Sigmoid colon (tissue), 7 donors: ENCODE measurements around the gene MAP2. TPM values are rescaled to one million over a fixed set of nuclear protein-coding genes. Genes with fewer than 3 reads are reported as not detected.

Experiments used
- DNase-seq: peaks from one replicate; pipeline ENCODE4 v3.0.0-alpha.2; 2019
- H3K27ac ChIP-seq, 4 donors: fragments of 200-600 bp; sonication (generic); one replicate each; pipeline ENCODE4 v1.5.1; 2016 to 2019; ENCODE audit warnings: mild to moderate bottlenecking in 1 of 4
- H3K27me3 ChIP-seq, 3 donors: fragments of 200-600 bp; sonication (generic); one replicate each; pipeline ENCODE4 v1.5.1; 2019; ENCODE audit warnings: mild to moderate bottlenecking in 1 of 3
- H3K36me3 ChIP-seq, 4 donors: fragments of 200-600 bp; sonication (generic); one replicate each; pipeline ENCODE4 v1.5.1; 2016 to 2019
- H3K4me1 ChIP-seq, 4 donors: fragments of 200-600 bp; sonication (generic); one replicate each; pipeline ENCODE4 v1.5.1; 2017 to 2019
- H3K4me3 ChIP-seq, 4 donors: fragments of 200-600 bp; sonication (generic); one replicate each; pipeline ENCODE4 v1.5.1; 2017 to 2019; ENCODE audit warnings: mild to moderate bottlenecking in 2 of 4, moderate library complexity in 1 of 4
- H3K9me3 ChIP-seq, 4 donors: fragments of 200-600 bp in 3 of 4; sonication (generic) in 3 of 4; one replicate each; pipeline versions ENCODE4 v1.5.1 to v1.6.1; 2013 to 2019
- CTCF ChIP-seq, 4 experiments: fragments of 450-650 bp in 3 of 4; fragments of 200-600 bp in 1 of 4; IDR thresholded peaks; one replicate each; pipeline ENCODE4 v1.5.1; 2016 to 2019; ENCODE audit warnings: antibody characterized with exemption in 4 of 4, mild to moderate bottlenecking in 3 of 4, moderate library complexity in 2 of 4
- EP300 ChIP-seq, 4 donors: sonication (generic); formaldehyde crosslinking; IDR thresholded peaks; one replicate each; pipeline ENCODE4 v1.6.1; 2017; ENCODE audit warnings: antibody characterized with exemption in 4 of 4
- POLR2A ChIP-seq, 2 donors: fragments of 450-650 bp; IDR thresholded peaks; one replicate each; pipeline ENCODE4 v1.6.1; 2016; ENCODE audit warnings: antibody characterized with exemption in 2 of 2, mild to moderate bottlenecking in 2 of 2, moderate library complexity in 2 of 2
- POLR2AphosphoS5 ChIP-seq, 4 donors: sonication (generic); formaldehyde crosslinking; IDR thresholded peaks; one replicate each; pipeline ENCODE4 v1.6.1; 2017; ENCODE audit warnings: antibody characterized with exemption in 4 of 4
- WGBS, 2 donors: extraction: QIAGEN DNeasy Blood & Tissue Kit; methylation state at CpG; one replicate each; pipeline ENCODE4 v1.1.7; 2013; 5-methylcytosine and 5-hydroxymethylcytosine counted together
- intact Hi-C: fragments of 100-400 bp; cut with DNase I; formaldehyde crosslinking; loops from one replicate; pipeline ENCODE4 v1.15.1; 2023
- polyA plus RNA-seq, 3 donors: library from polyadenylated mRNA; stranded (reverse); fragments of 200-250 nt; gene quantifications; one replicate each; pipeline ENCODE4 v1.2.3, GENCODE V29; 2013
- total RNA-seq, 4 donors: library from RNA; depleted of rRNA; stranded (reverse); fragments of >200 nt; gene quantifications; one replicate each; pipeline ENCODE4 v1.1.0, GENCODE V29; 2016
- donor health status: healthy with polysubstance abuse.
- donor health status: Bipolar disorder and iron deficiency.
- donor health status: healthy.

MAP2 gene
- total and polyA plus RNA-seq, 7 donors, result 0.46 to 21.8 (median 8.4) TPM

GRCh38 chr2:209600341-209601171 lies 176.7 kb downstream of the MAP2 start:
- no peaks in the 10 kb centered on the region for H3K27me3 ChIP-seq
- WGBS, 2 donors, result 74 to 75% methylated on average over 5 of the region's 5 CpGs
- H3K4me1 ChIP-seq, result no peaks in the 10 kb centered on the region
- DNase-seq, result no peak
- intact Hi-C loops, result no loop called here
- no peak overlapping the region for H3K4me3 ChIP-seq
- TF ChIP-seq CTCF (IDR thresholded peaks at IDR 0.05), result no peak
- no peak for TF ChIP-seq POLR2AphosphoS5 (IDR thresholded peaks at IDR 0.05)
- no peak for TF ChIP-seq POLR2A (IDR thresholded peaks at IDR 0.05)
- TF ChIP-seq EP300 (IDR thresholded peaks at IDR 0.05), result no peak
- H3K9me3 ChIP-seq, result no peaks in the 10 kb centered on the region
- no peaks in the 10 kb centered on the region for H3K36me3 ChIP-seq
- no peak overlapping the region for H3K27ac ChIP-seq

- 78 to 93% methylated on average over 1 of the region's 1 CpG for WGBS, 2 donors
- Histone ChIP-seq H3K4me1 (no peaks in the 10 kb centered on the region), H3K9me3 (no peaks in the 10 kb centered on the region), H3K36me3 (no peaks in the 10 kb centered on the region), H3K27ac (no peak overlapping the region), H3K4me3 (no peak overlapping the region), H3K27me3 (no peaks in the 10 kb centered on the region)
- TF ChIP-seq POLR2A (IDR thresholded peaks at IDR 0.05) (no peak), EP300 (IDR thresholded peaks at IDR 0.05) (no peak), POLR2AphosphoS5 (IDR thresholded peaks at IDR 0.05) (no peak), CTCF (IDR thresholded peaks at IDR 0.05) (no peak)
- DNase-seq, result no peak
- intact Hi-C loops, result no loop called here
These were observed 177.7 kb downstream of the MAP2 start for GRCh38 chr2:209601497-209601896.

- Histone ChIP-seq H3K9me3 (no peaks in the 10 kb centered on the region), H3K36me3 (no peaks in the 10 kb centered on the region), H3K27me3 (no peaks in the 10 kb centered on the region), H3K27ac (no peak overlapping the region), H3K4me1 (no peaks in the 10 kb centered on the region), H3K4me3 (no peak overlapping the region)
- DNase-seq, result no peak
- 55 to 63% methylated on average over 1 of the region's 1 CpG for WGBS, 2 donors
- no peak for TF ChIP-seq EP300 (IDR thresholded peaks at IDR 0.05)
- TF ChIP-seq POLR2A (IDR thresholded peaks at IDR 0.05), result no peak
- intact Hi-C loops, result no loop called here
These were observed 178.4 kb downstream of the MAP2 start for GRCh38 chr2:209602259-209602658.

GRCh38 chr2:209609531-209609930 lies 185.7 kb downstream of the MAP2 start:
- no peaks in the 10 kb centered on the region for H3K36me3 ChIP-seq
- no peak for DNase-seq
- WGBS, 2 donors, result 55 to 77% methylated on average over 2 of the region's 2 CpGs
- intact Hi-C loops, result no loop called here
- H3K9me3 ChIP-seq, result no peaks in the 10 kb centered on the region
- H3K4me3 ChIP-seq, result no peak overlapping the region
- no peak overlapping the region for H3K27ac ChIP-seq
- no peaks in the 10 kb centered on the region for H3K27me3 ChIP-seq
- no peaks in the 10 kb centered on the region for H3K4me1 ChIP-seq
- no peak for TF ChIP-seq POLR2AphosphoS5 (IDR thresholded peaks at IDR 0.05)
- no peak for TF ChIP-seq CTCF (IDR thresholded peaks at IDR 0.05)
- TF ChIP-seq POLR2A (IDR thresholded peaks at IDR 0.05), result no peak
- TF ChIP-seq EP300 (IDR thresholded peaks at IDR 0.05), result no peak

- WGBS, 2 donors, result 82 to 85% methylated on average over 1 of the region's 1 CpG
- intact Hi-C loops, result no loop called here
- H3K27ac ChIP-seq, result no peak overlapping the region
- no peak overlapping the region for H3K4me3 ChIP-seq
- no peaks in the 10 kb centered on the region for H3K36me3 ChIP-seq
- TF ChIP-seq EP300 (IDR thresholded peaks at IDR 0.05) (no peak), CTCF (IDR thresholded peaks at IDR 0.05) (no peak), POLR2A (IDR thresholded peaks at IDR 0.05) (no peak)
- H3K4me1 ChIP-seq, result no peaks in the 10 kb centered on the region
- DNase-seq, result no peak
- no peaks in the 10 kb centered on the region for H3K27me3 ChIP-seq
- H3K9me3 ChIP-seq, result peaks cover 0 to 2% (median 0%) of the 10 kb centered on the region in 4 donors
These were observed 186.8 kb downstream of the MAP2 start for GRCh38 chr2:209610631-209611030.
